ENCODE data around the gene TSPAN11. TPM values are rescaled to one million over a fixed set of nuclear protein-coding genes. Genes with fewer than 3 reads are reported as not detected.

TSPAN11 gene
- total and polyA plus RNA-seq, 2 donors (not counting 3 experiments of a cell fraction or from before 2014, with no cell fraction given), result 2.1 to 3.9 TPM

DNA sequence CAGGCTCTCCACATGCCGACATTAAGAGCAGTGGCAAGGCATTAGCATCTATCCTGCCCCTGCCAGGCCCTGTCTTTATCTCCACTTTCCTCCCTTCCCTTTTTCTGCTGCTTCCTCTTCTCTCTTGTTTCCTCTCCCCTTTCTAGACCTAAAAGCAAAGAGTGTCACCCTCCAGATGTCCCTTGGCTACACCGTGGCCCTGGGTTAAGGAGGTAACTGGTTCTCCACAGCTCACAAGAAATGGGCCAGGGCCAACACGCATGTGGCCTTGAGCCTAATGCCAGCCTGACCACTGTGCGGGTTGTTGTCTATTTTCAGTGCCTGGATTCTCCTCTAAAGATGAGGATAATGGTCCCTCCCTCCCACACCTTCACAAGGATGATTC, 105.4 kb downstream of the TSPAN11 start:
- CTCF ChIA-PET, result no interaction called here
- TF ChIP-seq POLR2AphosphoS5 (IDR thresholded peaks at IDR 0.05; ENCODE audit: insufficient read depth, low read depth, low read length), result no peak
- no peak for TF ChIP-seq FOS (IDR thresholded peaks at IDR 0.05; ENCODE audit: borderline replicate concordance, insufficient read depth, low read length)
- no peak for TF ChIP-seq MYC (IDR thresholded peaks at IDR 0.05; ENCODE audit: low read depth, low read length)
- TF ChIP-seq, protein P1, sequence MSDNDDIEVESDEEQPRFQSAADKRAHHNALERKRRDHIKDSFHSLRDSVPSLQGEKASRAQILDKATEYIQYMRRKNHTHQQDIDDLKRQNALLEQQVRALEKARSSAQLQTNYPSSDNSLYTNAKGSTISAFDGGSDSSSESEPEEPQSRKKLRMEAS (IDR thresholded peaks at IDR 0.05; ENCODE audit: insufficient read depth, insufficient read length), result no peak
- TF ChIP-seq, protein P2, sequence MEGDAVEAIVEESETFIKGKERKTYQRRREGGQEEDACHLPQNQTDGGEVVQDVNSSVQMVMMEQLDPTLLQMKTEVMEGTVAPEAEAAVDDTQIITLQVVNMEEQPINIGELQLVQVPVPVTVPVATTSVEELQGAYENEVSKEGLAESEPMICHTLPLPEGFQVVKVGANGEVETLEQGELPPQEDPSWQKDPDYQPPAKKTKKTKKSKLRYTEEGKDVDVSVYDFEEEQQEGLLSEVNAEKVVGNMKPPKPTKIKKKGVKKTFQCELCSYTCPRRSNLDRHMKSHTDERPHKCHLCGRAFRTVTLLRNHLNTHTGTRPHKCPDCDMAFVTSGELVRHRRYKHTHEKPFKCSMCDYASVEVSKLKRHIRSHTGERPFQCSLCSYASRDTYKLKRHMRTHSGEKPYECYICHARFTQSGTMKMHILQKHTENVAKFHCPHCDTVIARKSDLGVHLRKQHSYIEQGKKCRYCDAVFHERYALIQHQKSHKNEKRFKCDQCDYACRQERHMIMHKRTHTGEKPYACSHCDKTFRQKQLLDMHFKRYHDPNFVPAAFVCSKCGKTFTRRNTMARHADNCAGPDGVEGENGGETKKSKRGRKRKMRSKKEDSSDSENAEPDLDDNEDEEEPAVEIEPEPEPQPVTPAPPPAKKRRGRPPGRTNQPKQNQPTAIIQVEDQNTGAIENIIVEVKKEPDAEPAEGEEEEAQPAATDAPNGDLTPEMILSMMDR (IDR thresholded peaks at IDR 0.05; ENCODE audit: extremely low read depth in 1 of 2, insufficient read depth in 1 of 2, low read depth in 1 of 2, low read length in 2 of 2), result no peak
- no peak for TF ChIP-seq GATA2 (IDR thresholded peaks at IDR 0.05; ENCODE audit: insufficient read depth, insufficient read length, low read depth, low read length)
- TF ChIP-seq JUN (IDR thresholded peaks at IDR 0.05; ENCODE audit: borderline replicate concordance, insufficient read depth, insufficient read length, low read depth), result no peak
- no peak for TF ChIP-seq POLR2A (IDR thresholded peaks at IDR 0.05; ENCODE audit: low read depth, low read length)
- TF ChIP-seq EZH2 (IDR thresholded peaks at IDR 0.05; ENCODE audit: borderline replicate concordance, low read depth, low read length, severe bottlenecking), result no peak
- intact Hi-C loops (cut with micrococcal nuclease), result loop anchor here (5.0 kb wide), 1 partner anchor 45 kb away; no protein-coding TSS in a partner anchor

More for the DNA sequence above, 105.4 kb downstream of the TSPAN11 start:
- Histone ChIP-seq H3K27me3 (ENCODE audit: control insufficient read depth in 2 of 2, insufficient read depth in 2 of 2, low read length in 2 of 2) (peaks cover 0 to 2% of the 10 kb centered on the region in 2 experiments), H4K20me1 (replicated peaks; ENCODE audit: control insufficient read depth, extremely low read depth, insufficient read depth, low read length) (no peaks in the 10 kb centered on the region), H3K9me3 (replicated peaks; ENCODE audit: control insufficient read depth, insufficient read depth, low read length) (no peaks in the 10 kb centered on the region), H3K4me1 (ENCODE audit: control insufficient read depth, extremely low read depth, insufficient read depth, low read length) (no peaks in the 10 kb centered on the region), H2AFZ (ENCODE audit: low read depth, low read length) (no peak overlapping the region), H3K9me1 (replicated peaks; ENCODE audit: control insufficient read depth, extremely low read depth, insufficient read depth, low read length) (no peaks in the 10 kb centered on the region), H3K27ac (ENCODE audit: insufficient read depth, low read depth, low read length) (no peak overlapping the region), H3K36me3 (ENCODE audit: control insufficient read depth in 2 of 2, extremely low read depth in 1 of 2, insufficient read depth in 2 of 2, low read length in 2 of 2) (no peaks in the 10 kb centered on the region), H3K9ac (replicated peaks; ENCODE audit: extremely low read depth, insufficient read depth, low read length) (no peak overlapping the region), H3K4me3 (replicated peaks in 1 of 3; ENCODE audit: insufficient read depth in 1 of 3, low read depth in 1 of 3, low read length in 3 of 3) (no peak overlapping the region), H3K79me2 (ENCODE audit: control insufficient read depth, insufficient read depth, low read length) (no peaks in the 10 kb centered on the region), H3K4me2 (ENCODE audit: insufficient read depth, low read length) (no peak overlapping the region)
- FAIRE-seq (no peak), DNase-seq (ENCODE audit: low read depth, low spot score) (no peak)
- dilution Hi-C loops (cut with MboI; ENCODE audit: extremely low pct_ligation_motif_present, low sequenced_read_pairs), result no loop called here
- POLR2A ChIA-PET, result no interaction called here
- no TSS peak for BruUV-seq (replicated peaks)
